ES-I3 (cell line): ENCODE measurements around the gene CSNK1G2.

Experiments
- H3K36me3 ChIP-seq: 2 replicates; pipeline ENCODE4 v1.6.1; 2013; ENCODE audit warnings: mild to moderate bottlenecking, low read length, control low read depth, moderate library complexity; ENCODE audit not compliant: insufficient read depth
- H3K4me1 ChIP-seq: 2 replicates; pipeline ENCODE4 v1.6.1; 2013; ENCODE audit warnings: mild to moderate bottlenecking, control low read depth, low read length; ENCODE audit not compliant: insufficient read depth
- H3K9ac ChIP-seq: 2 replicates; pipeline ENCODE4 v1.6.1; 2013; ENCODE audit warnings: low read depth, mild to moderate bottlenecking, low read length, moderate library complexity
- H3K9me3 ChIP-seq: 2 replicates; pipeline ENCODE4 v1.6.1; 2013; ENCODE audit warnings: mild to moderate bottlenecking, low read length, moderate library complexity; ENCODE audit not compliant: control insufficient read depth, insufficient read depth

CSNK1G2 gene

DNA sequence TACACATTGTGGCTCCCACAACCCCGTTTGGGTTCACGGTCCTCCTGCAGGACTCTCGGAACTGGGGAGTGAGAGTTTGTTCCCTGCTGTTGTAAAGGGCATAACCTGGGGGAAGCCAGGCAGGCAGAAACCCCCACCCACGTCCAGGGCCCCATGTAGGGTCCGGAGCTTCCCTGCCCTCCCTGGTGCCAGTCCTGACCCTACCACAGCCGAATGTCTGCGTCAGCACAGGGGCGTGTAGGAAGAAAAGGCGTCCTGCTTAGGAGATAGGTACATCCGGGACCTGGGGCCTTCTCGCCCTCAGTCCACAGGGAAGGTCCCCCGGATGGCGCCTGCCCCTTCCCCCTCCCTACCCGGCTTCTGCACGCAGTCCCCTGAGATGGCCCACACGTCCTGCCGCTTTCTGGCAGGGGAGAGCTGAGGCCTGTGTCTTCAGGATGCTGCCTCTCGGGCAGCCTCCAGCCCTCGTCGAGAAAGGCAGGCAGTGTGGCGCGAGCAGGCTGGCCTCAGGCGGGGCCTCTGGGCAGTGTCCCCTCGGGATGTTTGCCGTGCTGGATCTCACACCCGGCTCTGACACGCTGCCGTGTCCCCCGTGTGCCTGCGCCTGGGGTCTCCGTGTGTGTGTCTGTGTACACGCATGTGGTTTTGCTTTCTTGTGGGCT, 19.1 kb downstream of the CSNK1G2 start:
- Histone ChIP-seq H3K36me3 (no peaks in the 10 kb centered on the region), H3K9ac (no peak overlapping the region), H3K9me3 (no peaks in the 10 kb centered on the region), H3K4me1 (no peaks in the 10 kb centered on the region)

DNA sequence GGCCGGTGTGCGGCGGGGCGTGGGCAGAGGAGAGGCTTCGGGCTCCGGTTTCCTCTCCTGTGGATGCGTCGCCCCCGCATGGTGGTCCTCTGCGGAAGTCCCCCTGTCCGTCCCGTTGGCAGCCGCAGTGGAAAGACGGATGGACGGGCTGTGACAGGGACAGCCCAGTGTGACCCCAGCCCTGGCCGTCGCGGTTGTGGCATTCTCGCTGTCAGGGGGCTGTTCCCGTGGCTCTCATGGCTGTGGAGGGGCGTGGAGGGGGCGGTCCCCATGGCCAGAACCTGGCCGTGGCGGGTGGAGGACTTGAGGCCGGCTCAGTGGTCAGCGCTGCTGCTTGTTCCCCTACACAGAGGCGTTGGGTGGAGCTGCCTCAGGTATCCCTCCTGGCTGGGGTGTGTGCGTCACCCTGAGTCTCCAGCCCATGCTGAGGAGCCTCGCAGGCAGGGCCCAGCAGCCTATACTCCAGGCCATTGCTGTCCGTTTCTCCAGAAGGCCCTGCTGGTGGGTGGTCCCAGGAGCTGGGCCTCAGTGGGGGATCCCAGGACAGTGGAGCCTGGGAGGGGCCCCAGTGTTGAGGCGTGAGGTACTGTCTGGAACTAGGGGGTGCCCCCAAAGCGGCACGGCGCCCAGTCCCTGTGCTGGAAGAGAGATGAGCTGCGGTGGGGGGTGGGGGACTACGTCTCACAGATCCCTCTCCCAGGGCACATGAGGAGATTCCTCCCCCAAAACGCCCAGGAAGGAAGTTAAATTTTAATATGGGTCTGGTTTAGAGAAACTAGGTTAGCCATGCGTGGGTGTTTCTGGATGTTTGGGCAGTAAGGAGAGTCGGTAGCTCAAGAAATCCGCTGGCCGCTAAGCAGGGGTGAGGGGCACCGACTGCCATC, 20.3 kb downstream of the CSNK1G2 start:
- Histone ChIP-seq H3K9ac (no peak overlapping the region), H3K4me1 (no peaks in the 10 kb centered on the region)

DNA sequence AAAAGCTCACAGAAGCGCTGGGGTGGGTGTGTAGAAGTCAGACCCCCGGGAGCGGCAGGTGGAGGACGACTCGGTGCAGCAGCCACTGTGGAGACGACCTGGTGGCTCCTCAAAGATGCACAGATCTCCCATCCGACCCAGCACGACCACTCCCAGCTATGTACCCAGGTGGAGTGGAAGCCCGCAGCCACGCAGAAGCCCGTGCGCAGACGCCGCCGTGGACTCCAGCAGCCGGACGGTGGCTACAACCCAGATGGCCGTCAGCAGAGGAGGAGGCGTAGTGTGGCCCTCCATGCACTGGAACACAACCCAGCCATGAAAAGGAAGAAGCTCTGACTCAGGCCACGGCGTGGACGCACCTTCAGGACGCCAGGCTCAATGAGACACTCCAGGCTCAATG, 21.7 kb downstream of the CSNK1G2 start:
- Histone ChIP-seq H3K9me3 (no peaks in the 10 kb centered on the region), H3K36me3 (no peaks in the 10 kb centered on the region; the same call in 1 of the 2 replicates), H3K9ac (no peak overlapping the region), H3K4me1 (no peaks in the 10 kb centered on the region)

More for the DNA sequence above, 20.3 kb downstream of the CSNK1G2 start:
- Histone ChIP-seq H3K9me3 (no peaks in the 10 kb centered on the region), H3K36me3 (no peaks in the 10 kb centered on the region; the same call in 1 of the 2 replicates)

DNA sequence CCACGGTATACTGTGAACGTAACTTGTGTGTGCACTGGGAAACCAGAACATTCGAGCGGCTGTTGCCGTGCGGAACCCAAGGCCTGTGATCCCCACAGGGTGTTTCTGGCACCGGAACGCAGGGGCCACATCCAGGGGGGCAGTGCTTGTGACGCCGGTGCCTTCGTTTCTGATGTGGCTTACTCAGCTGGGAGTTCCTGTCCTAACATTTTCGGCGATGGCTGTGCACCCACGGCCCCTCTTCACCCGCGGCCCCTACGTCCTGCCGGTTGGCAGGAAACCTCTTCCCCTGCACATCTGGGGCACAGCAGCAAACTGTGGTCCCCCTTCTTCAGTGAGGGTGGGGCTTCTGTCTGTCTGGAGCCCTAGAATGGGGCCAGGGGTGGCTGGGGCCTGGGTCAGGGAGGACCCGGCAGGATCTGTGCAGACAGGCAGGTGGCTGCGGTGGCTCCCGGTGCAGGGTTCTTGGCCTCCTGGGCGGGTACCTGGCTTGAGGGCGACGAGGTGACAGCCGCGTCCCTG, 26.2 kb downstream of the CSNK1G2 start:
- Histone ChIP-seq H3K9me3 (no peaks in the 10 kb centered on the region), H3K4me1 (no peaks in the 10 kb centered on the region), H3K9ac (no peak overlapping the region), H3K36me3 (no peaks in the 10 kb centered on the region; the same call in 1 of the 2 replicates)

DNA sequence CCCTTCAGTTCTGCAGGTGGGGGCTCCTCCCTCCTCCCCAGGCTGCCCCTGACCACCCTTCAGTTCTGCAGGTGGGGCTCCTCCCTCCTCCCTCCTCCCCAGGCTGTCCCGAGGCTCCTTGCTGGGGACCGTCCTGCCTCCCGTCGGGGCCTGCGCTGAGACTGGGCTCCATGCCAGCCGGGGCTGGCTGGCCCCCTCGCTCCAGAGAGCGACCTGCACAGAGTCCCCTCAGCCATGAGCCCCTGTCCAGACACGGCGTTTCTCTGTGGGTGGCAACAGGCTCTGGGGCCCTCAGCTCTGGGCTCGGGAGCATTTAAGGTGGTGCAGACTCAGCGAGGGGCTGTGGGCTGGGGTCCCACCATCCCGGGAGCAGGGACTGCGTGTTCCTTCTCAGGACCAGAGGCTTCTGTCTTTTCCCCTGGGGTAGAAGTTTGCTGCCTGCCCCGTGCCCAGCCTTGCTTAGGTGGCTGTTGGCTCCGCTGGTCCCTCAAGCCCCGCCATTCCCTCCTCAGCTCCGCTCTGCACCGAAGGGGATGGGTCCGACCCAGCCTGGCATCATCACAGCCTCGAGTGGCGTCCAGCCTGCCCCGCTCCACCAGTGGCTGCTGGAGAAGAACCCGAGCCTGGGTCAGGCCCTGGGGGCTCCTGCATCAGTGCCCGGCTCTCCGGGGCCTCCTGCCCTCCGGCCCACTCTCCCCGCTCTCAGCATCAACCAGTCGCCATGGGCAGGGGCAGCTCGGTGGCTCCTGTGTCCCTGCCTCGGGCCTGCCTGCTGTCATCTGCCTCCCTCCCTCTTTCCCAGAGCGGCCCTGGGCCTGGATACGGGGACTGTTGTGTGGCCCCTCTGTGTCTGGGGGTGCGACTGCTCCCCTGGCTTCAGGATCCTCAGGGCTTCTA, 27.6 kb downstream of the CSNK1G2 start:
- no peak overlapping the region for H3K9ac ChIP-seq
- H3K36me3 ChIP-seq: no peaks in the 10 kb centered on the region; the same call in 1 of the 2 replicates
- no peaks in the 10 kb centered on the region for H3K4me1 ChIP-seq
- H3K9me3 ChIP-seq: no peaks in the 10 kb centered on the region

DNA sequence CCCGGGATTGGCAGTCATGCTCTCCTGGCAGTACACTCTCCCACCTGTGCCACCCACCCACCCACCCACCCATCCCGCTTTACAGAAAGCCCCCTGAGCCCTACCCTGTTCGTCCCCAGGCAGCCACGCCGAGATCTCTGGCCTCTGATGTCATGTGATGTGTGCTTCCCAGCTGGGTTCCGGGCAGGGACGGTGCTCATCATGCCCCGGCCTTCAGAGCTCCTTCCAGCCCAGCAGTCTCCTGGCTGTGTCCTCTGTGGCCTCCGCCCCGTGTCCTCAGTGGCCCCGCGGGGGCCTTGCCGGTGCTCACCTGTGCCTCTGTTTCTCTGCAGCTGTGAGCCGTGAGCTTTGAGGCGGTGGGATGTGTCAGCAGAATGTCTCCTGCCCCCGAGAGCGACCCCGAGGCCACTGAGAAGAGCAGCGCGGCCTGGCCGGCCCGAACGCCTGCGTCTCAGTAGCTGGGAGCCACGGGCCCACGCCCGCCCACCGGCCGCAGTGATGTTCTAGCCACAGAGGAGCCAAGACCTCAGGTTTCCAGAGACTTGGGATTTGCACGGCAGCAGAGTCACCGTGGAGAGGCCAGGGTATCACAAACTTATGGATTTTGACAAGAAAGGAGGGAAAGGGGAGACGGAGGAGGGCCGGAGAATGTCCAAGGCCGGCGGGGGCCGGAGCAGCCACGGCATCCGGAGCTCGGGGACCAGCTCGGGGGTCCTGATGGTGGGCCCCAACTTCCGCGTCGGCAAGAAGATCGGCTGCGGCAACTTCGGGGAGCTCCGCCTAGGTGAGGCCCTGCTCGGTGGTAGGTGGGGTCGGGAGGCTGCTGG, 28.4 kb downstream of the CSNK1G2 start:
- Histone ChIP-seq H3K9ac (no peak overlapping the region), H3K36me3 (no peaks in the 10 kb centered on the region; the same call in 1 of the 2 replicates), H3K4me1 (no peaks in the 10 kb centered on the region), H3K9me3 (no peaks in the 10 kb centered on the region)

DNA sequence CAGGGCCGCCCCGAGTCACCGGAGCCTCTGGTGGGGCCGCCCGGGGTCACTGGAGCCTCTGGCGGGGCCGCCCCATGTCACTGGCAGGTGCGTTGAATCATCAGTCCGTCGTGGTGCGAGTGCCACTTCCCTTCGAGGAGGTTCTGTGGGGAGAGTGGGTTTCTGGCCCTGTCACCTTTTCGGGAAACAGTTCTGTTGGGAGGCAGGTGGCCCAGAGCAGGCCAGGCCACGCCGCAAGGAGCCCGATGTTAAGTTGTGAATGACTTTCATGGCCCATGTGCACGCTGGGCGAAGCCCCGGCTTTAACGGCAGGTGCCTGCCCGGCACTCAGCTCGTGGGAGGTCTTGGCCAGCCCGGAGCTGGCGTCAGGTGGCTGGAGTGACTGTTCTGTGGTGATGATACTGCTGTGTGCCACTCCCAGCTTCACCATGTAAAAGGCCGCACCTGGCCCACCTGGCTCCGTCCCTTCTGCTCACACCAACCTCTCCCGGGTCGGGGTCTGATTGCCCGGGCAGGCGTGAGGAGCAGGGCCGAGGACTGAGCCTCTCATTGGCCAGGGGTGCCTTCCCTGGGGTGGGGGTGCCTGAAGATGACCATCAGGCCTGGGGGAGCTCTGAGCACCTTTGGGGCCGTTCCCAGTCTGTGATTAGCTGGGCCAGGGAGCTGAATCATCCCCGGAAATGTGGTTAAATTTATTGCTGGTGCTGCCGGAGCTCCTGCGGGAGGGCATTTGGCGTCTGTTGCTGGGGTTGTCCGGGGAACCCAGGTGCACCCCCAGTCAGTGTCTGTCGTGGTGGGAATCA, 29.2 kb downstream of the CSNK1G2 start:
- H3K9ac ChIP-seq: no peak overlapping the region

DNA sequence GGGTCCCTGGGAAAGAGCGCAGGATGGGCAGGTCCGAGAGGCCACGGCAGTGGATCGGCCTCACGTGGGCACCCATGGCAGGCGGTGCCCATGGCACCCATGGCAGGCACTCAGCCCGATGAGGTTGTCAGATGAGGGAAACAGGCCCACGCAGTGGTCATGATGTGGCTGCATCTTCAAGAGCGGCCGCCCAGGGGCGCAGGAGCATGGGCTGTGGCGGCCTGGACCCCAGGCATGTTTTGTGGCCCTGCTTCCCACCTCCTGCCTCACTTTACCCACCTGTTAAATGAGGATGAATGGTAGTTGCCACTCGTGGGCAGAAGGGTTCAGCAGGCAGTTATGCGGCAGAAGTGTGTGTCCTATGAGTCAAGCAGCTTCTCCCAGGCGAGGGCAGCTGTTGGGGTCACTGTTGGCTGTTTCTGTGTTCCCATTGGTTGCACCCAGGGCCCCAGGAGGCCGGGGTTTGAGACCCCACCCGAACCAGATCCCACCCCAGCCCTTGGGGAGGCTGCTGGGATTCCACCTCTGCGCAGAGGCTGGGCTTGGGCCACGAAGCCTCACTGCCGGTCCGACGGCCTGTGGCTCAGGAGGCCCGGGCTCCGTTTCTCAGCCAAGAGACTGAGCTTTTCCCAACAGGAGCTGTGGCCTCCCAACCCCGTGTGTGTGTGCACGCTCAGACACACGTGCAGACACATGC, 30.0 kb downstream of the CSNK1G2 start:
- Histone ChIP-seq H3K36me3 (no peaks in the 10 kb centered on the region; the same call in 1 of the 2 replicates), H3K9ac (no peak overlapping the region), H3K9me3 (no peaks in the 10 kb centered on the region), H3K4me1 (no peaks in the 10 kb centered on the region)

More for the DNA sequence above, 29.2 kb downstream of the CSNK1G2 start:
- Histone ChIP-seq H3K36me3 (no peaks in the 10 kb centered on the region; the same call in 1 of the 2 replicates), H3K4me1 (no peaks in the 10 kb centered on the region), H3K9me3 (no peaks in the 10 kb centered on the region)

DNA sequence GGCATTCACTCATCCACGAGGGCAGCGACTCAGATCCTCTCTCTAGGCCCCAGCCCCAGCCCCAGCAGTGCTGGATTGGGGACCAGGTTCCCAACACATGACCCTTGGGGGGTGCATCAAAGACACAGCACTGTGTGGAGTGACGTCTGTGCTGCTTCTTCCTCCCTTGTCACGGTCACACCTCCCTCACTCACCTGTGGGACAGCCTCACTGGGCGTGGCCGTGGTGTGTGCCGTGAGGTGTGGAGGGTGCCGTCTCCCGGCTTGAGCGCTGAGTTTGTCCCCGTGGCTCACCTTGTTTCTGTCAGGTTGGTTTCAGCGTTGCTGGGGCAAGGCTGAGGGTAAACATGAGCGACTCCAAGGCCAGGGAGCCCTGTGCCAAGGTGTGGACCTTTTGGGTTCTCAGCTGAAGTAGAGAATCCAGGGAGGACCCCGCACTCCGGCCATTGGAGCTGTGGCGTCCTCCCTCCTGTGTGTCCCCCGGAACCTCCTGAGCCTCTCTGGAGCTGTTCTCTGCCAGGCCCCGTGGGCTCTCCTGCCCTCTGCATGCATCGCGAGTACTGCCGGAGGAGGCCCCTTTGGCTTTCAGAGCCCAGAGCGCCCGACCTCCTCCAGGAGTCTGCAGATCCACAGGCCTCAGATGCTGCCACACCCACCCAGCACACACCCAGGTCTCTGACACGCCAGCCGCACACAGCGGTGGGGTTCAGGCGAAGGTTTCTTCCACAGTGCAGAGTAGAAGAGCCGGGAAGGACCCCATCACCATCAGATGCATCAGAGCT, 33.6 kb downstream of the CSNK1G2 start:
- H3K36me3 ChIP-seq: no peaks in the 10 kb centered on the region
- H3K9ac ChIP-seq: no peak overlapping the region
- H3K4me1 ChIP-seq: no peaks in the 10 kb centered on the region
- no peaks in the 10 kb centered on the region for H3K9me3 ChIP-seq

DNA sequence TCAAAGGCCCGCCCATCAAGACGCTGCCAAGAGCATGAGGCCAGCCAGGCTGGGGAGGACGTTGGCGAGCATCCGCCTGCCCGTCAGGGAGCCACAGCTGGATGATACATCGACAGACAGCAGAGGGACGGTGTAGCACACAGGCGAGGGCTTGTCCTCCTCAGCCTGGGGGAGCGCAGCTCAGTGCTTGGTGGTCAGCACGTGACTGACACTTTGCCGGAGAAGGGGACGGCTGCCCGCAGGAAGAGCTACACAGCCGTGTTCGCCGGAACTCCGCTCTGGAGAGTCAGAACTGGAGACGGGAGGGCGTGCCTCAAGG, 34.1 kb downstream of the CSNK1G2 start:
- H3K4me1 ChIP-seq: no peaks in the 10 kb centered on the region
- no peaks in the 10 kb centered on the region for H3K9me3 ChIP-seq
- no peak overlapping the region for H3K9ac ChIP-seq
- H3K36me3 ChIP-seq: no peaks in the 10 kb centered on the region

DNA sequence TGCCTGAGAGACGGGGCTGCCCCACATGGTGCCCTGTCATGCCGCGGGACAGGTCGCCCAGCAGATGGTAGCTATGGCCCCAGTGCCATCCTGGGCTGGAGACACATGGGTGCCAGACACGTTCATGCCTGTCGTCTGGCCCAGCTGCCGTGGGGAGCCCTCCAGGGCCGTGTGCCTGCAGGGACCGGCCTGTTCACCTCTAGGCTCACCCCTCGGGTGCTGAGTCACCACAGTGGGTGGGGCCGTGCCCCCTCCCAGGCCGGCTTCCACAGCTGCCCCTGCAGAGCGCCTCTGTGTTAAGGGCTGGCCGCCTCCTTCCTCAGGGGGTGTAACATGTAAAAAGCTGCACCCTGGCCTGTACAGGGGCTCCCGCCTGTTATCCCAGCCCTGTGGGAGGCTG, 36.1 kb downstream of the CSNK1G2 start:
- Histone ChIP-seq H3K36me3 (peaks cover 5% of the 10 kb centered on the region; the same call in 1 of the 2 replicates), H3K9me3 (no peaks in the 10 kb centered on the region), H3K9ac (no peak overlapping the region), H3K4me1 (no peaks in the 10 kb centered on the region)

DNA sequence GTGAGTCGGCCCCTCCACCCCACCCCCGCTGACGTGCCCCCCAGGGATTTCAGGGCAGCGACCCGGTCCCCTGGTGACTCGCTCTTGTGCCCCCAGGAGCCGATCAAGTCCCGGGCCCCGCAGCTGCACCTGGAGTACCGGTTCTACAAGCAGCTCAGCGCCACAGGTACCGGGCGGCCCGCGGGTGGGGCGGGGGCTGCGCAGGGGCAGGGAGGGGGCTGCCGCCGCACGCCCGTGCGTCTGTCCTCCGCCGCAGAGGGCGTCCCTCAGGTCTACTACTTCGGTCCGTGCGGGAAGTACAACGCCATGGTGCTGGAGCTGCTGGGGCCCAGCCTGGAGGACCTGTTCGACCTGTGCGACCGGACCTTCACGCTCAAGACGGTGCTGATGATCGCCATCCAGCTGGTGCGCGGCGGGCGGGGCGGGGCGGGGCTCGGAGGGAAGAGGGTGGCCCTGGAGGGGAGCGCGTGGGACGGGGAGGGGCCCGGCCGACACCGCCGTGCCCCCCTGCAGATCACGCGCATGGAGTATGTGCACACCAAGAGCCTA, 37.4 kb downstream of the CSNK1G2 start:
- peaks cover 5% of the 10 kb centered on the region; the same call in 1 of the 2 replicates for H3K36me3 ChIP-seq
- no peak overlapping the region for H3K9ac ChIP-seq
- no peaks in the 10 kb centered on the region for H3K9me3 ChIP-seq
- H3K4me1 ChIP-seq: no peaks in the 10 kb centered on the region
